GM12878 (cell line): Measurements from ENCODE around the gene FAM8A1. TPM values are rescaled to one million over a fixed set of nuclear protein-coding genes. Genes with fewer than 3 reads are reported as not detected.

Source experiments
- CHD1 ChIP-seq: IDR thresholded peaks from 2 replicates; pipeline ENCODE4 v1.6.1; 2012; ENCODE audit warnings: low read depth, low read length, improper control_type of control experiment
- CREM ChIP-seq: IDR thresholded peaks from 2 replicates; pipeline ENCODE4 v1.6.1; 2014; ENCODE audit warnings: antibody characterized with exemption, low read depth
- CTCF ChIP-seq, 3 experiments: IDR thresholded peaks in 2 of 3; conservative IDR thresholded peaks in 1 of 3; 2 replicates each; pipeline ENCODE4 v1.5.1; 2011; ENCODE audit warnings: low read depth in 3 of 3, low read length in 3 of 3, mild to moderate bottlenecking in 3 of 3, control low read depth in 2 of 3, moderate library complexity in 2 of 3, inconsistent platforms in 1 of 3, mixed read lengths in 1 of 3; ENCODE audit not compliant: control insufficient read depth in 2 of 3, insufficient read depth in 1 of 3; ENCODE audit errors: extremely low read depth in 1 of 3
- ELK1 ChIP-seq: IDR thresholded peaks from 2 replicates; pipeline ENCODE4 v1.6.1; 2012; ENCODE audit warnings: low read depth, low read length, improper control_type of control experiment
- HCFC1 ChIP-seq: fragments of 150-350 bp; IDR thresholded peaks from 2 replicates; pipeline ENCODE4 v1.6.1; 2014; ENCODE audit warnings: low read length
- JUNB ChIP-seq: IDR thresholded peaks from 2 replicates; pipeline ENCODE4 v1.6.1; 2016; ENCODE audit warnings: antibody characterized with exemption, mild to moderate bottlenecking
- PAX8 ChIP-seq: fragments of 450-650 bp; IDR thresholded peaks from 2 replicates; pipeline ENCODE4 v1.6.1; 2017; ENCODE audit warnings: mild to moderate bottlenecking, moderate library complexity
- RB1 ChIP-seq: fragments of 450-650 bp; formaldehyde crosslinking; IDR thresholded peaks from 2 replicates; pipeline ENCODE4 v1.6.1; 2017; ENCODE audit warnings: mild to moderate bottlenecking, borderline replicate concordance
- TCF7 ChIP-seq: IDR thresholded peaks from 2 replicates; pipeline ENCODE4 v1.6.1; 2014; ENCODE audit warnings: antibody characterized with exemption, borderline replicate concordance
- ZBTB33 ChIP-seq: fragments of 450-650 bp; IDR thresholded peaks from 2 replicates; pipeline ENCODE4 v1.6.1; 2017; ENCODE audit warnings: mild to moderate bottlenecking
- polyA plus RNA-seq, 11 experiments: library from polyadenylated mRNA; depleted of rRNA in 4 of 11; unstranded in 6 of 11; stranded (reverse) in 5 of 11; fragments of >200 nt; fragmentation: Nextera tagmentation in 4 of 11; fragmentation: Illumina TruSeq in 1 of 11; extraction: Ambion mirVana in 4 of 11; extraction: Trizol in 1 of 11; gene quantifications; 1 replicate in 1 of 11; 2 replicates in 10 of 11; pipeline versions ENCODE4 v1.2.1 to v1.2.3, GENCODE V29; 2011 to 2016; ENCODE audit warnings: inconsistent platforms in 2 of 11, missing spikeins in 2 of 11, low read depth in 1 of 11
- total RNA-seq, 4 experiments: library from RNA; depleted of rRNA in 3 of 4; stranded (reverse); fragments of >200 nt in 3 of 4; fragmentation: Illumina TruSeq in 1 of 4; extraction: Trizol in 1 of 4; gene quantifications; 2 replicates each; pipeline versions ENCODE4 v1.2.1 to v1.2.3, GENCODE V29; 2013 to 2021
- TF ChIP-seq, protein P1 (sequence below): IDR thresholded peaks from 2 replicates; pipeline ENCODE4 v1.6.1; 2012; ENCODE audit warnings: improper control_type of control experiment, low read depth, low read length; ENCODE audit not compliant: insufficient replicate concordance
- TF ChIP-seq, protein P2 (sequence below): fragments of 450-650 bp; IDR thresholded peaks from 2 replicates; pipeline ENCODE4 v1.6.1; 2016; ENCODE audit warnings: mild to moderate bottlenecking

The FAM8A1 gene
- total and polyA plus RNA-seq, 10 of the 15 experiments (the other 5 are each of a cell fraction or from before 2014, with no cell fraction given), result 1.4 to 7.4 (median 3.6) TPM

DNA sequence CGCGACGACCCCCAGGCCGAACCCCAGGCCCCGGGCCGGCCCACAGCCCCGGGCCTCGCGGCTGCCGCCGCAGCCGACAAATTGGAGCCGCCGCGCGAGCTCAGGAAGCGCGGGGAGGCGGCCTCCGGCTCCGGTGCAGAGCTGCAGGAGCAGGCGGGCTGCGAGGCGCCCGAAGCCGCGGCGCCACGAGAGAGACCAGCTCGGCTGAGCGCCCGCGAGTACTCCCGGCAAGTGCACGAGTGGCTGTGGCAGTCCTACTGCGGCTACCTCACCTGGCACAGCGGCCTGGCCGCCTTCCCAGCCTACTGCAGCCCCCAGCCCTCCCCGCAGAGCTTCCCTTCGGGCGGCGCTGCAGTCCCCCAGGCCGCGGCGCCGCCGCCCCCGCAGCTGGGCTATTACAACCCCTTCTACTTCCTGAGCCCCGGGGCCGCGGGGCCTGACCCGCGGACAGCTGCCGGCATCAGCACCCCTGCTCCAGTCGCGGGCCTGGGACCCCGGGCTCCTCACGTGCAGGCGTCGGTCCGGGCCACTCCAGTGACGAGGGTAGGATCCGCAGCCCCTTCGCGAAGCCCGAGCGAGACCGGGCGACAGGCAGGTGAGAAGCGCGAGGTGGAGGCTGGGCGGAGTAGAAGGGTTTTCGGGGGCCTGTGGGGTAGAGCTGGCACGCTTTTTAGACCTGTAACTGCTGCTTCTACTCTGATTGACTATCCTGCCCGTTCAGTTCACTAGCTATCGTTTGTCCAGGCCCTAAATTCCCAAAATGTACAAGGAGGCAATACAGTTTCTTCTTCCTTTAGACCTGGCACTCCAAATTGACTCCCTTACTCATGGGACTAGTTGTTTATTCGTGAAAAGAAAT, 654 bp downstream of the FAM8A1 start (continued):
- TF ChIP-seq, protein P1, sequence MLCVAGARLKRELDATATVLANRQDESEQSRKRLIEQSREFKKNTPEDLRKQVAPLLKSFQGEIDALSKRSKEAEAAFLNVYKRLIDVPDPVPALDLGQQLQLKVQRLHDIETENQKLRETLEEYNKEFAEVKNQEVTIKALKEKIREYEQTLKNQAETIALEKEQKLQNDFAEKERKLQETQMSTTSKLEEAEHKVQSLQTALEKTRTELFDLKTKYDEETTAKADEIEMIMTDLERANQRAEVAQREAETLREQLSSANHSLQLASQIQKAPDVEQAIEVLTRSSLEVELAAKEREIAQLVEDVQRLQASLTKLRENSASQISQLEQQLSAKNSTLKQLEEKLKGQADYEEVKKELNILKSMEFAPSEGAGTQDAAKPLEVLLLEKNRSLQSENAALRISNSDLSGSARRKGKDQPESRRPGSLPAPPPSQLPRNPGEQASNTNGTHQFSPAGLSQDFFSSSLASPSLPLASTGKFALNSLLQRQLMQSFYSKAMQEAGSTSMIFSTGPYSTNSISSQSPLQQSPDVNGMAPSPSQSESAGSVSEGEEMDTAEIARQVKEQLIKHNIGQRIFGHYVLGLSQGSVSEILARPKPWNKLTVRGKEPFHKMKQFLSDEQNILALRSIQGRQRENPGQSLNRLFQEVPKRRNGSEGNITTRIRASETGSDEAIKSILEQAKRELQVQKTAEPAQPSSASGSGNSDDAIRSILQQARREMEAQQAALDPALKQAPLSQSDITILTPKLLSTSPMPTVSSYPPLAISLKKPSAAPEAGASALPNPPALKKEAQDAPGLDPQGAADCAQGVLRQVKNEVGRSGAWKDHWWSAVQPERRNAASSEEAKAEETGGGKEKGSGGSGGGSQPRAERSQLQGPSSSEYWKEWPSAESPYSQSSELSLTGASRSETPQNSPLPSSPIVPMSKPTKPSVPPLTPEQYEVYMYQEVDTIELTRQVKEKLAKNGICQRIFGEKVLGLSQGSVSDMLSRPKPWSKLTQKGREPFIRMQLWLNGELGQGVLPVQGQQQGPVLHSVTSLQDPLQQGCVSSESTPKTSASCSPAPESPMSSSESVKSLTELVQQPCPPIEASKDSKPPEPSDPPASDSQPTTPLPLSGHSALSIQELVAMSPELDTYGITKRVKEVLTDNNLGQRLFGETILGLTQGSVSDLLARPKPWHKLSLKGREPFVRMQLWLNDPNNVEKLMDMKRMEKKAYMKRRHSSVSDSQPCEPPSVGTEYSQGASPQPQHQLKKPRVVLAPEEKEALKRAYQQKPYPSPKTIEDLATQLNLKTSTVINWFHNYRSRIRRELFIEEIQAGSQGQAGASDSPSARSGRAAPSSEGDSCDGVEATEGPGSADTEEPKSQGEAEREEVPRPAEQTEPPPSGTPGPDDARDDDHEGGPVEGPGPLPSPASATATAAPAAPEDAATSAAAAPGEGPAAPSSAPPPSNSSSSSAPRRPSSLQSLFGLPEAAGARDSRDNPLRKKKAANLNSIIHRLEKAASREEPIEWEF, result no peak
- peak in 2 of 3 experiments; percentile 19 to 23; a peak in 1 of 6 replicates for TF ChIP-seq CTCF (IDR thresholded peaks at IDR 0.05 in 2 of 3, conservative IDR thresholded peaks at IDR 0.05 in 1 of 3; ENCODE audit: control insufficient read depth in 2 of 3, extremely low read depth in 1 of 3, insufficient read depth in 1 of 3, low read depth in 3 of 3, low read length in 3 of 3)
- TF ChIP-seq CREM, result no peak; the same call in 1 of the 2 replicates
- no peak for TF ChIP-seq PAX8
- no peak for TF ChIP-seq ZBTB33
- TF ChIP-seq ELK1, result no peak
- no peak for TF ChIP-seq RB1
- no peak for TF ChIP-seq TCF7
- TF ChIP-seq JUNB, result no peak
- no peak for TF ChIP-seq HCFC1
- TF ChIP-seq, protein P2, sequence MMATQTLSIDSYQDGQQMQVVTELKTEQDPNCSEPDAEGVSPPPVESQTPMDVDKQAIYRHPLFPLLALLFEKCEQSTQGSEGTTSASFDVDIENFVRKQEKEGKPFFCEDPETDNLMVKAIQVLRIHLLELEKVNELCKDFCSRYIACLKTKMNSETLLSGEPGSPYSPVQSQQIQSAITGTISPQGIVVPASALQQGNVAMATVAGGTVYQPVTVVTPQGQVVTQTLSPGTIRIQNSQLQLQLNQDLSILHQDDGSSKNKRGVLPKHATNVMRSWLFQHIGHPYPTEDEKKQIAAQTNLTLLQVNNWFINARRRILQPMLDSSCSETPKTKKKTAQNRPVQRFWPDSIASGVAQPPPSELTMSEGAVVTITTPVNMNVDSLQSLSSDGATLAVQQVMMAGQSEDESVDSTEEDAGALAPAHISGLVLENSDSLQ, result no peak
- TF ChIP-seq CHD1, result no peak
